CD14-positive monocyte (primary cell): Measurements from ENCODE around the gene MSMB. TPM values are rescaled to one million over a fixed set of nuclear protein-coding genes. Genes with fewer than 3 reads are reported as not detected.

Experiments
- DNase-seq, 3 donors: peaks; one replicate each; pipeline ENCODE4 v3.0.0-alpha.2; 2011 to 2022
- H2AFZ ChIP-seq: 2 replicates; pipeline ENCODE4 v1.6.0; 2012; ENCODE audit warnings: mild to moderate bottlenecking, low read depth, low read length, inconsistent platforms; ENCODE audit not compliant: insufficient read depth, poor library complexity, severe bottlenecking
- H3K27ac ChIP-seq, 2 donors: 1 replicate in 1 of 2; 2 replicates in 1 of 2; pipeline ENCODE4 v1.5.1; 2012 to 2013; ENCODE audit warnings: low read length in 2 of 2, control low read depth in 1 of 2, inconsistent platforms in 1 of 2, low read depth in 1 of 2, mild to moderate bottlenecking in 1 of 2
- H3K27me3 ChIP-seq, 2 donors: one replicate each; pipeline versions ENCODE4 v1.6.0 to v1.6.1; 2011 to 2013; ENCODE audit warnings: low read length in 2 of 2; ENCODE audit not compliant: control insufficient read depth in 2 of 2, insufficient read depth in 2 of 2
- H3K36me3 ChIP-seq, 2 donors: replicated peaks in 1 of 2; 1 replicate in 1 of 2; 2 replicates in 1 of 2; pipeline versions ENCODE4 v1.5.1 to v1.6.1; 2012 to 2013; ENCODE audit warnings: low read length in 2 of 2, control low read depth in 1 of 2, inconsistent platforms in 1 of 2, mild to moderate bottlenecking in 1 of 2; ENCODE audit not compliant: insufficient read depth in 2 of 2, control insufficient read depth in 1 of 2
- H3K4me1 ChIP-seq, 2 donors: 1 replicate in 1 of 2; 2 replicates in 1 of 2; pipeline versions ENCODE4 v1.5.1 to v1.6.1; 2012 to 2013; ENCODE audit warnings: low read length in 2 of 2, control low read depth in 1 of 2, inconsistent platforms in 1 of 2, mild to moderate bottlenecking in 1 of 2, moderate library complexity in 1 of 2; ENCODE audit not compliant: insufficient read depth in 2 of 2, control insufficient read depth in 1 of 2
- H3K4me2 ChIP-seq: replicated peaks from 2 replicates; pipeline ENCODE3; 2012; ENCODE audit warnings: low read length, moderate library complexity, mild to moderate bottlenecking; ENCODE audit not compliant: poor library complexity, severe bottlenecking; ENCODE audit errors: extremely low read depth
- H3K4me3 ChIP-seq, 3 experiments: fragments of 200-600 bp in 1 of 3; sonication (generic) in 1 of 3; replicated peaks in 1 of 3; 1 replicate in 2 of 3; 2 replicates in 1 of 3; pipeline ENCODE4 v1.5.1; 2011 to 2013; ENCODE audit warnings: low read length in 3 of 3, mild to moderate bottlenecking in 3 of 3, control low read depth in 2 of 3, low read depth in 2 of 3, inconsistent platforms in 1 of 3, moderate library complexity in 1 of 3
- H3K79me2 ChIP-seq: 2 replicates; pipeline ENCODE4 v1.6.0; 2012; ENCODE audit warnings: mild to moderate bottlenecking, control low read depth, inconsistent platforms, low read length, moderate library complexity; ENCODE audit not compliant: insufficient read depth
- H3K9ac ChIP-seq: 2 replicates; pipeline ENCODE4 v1.6.0; 2017; ENCODE audit warnings: low read length, mild to moderate bottlenecking; ENCODE audit not compliant: insufficient read depth, poor library complexity, severe bottlenecking
- H3K9me3 ChIP-seq, 2 donors: replicated peaks in 1 of 2; 1 replicate in 1 of 2; 2 replicates in 1 of 2; pipeline versions ENCODE4 v1.5.1 to v1.6.1; 2012 to 2013; ENCODE audit warnings: low read length in 2 of 2, control low read depth in 1 of 2; ENCODE audit not compliant: control insufficient read depth in 1 of 2, insufficient read depth in 1 of 2
- H4K20me1 ChIP-seq: 2 replicates; pipeline ENCODE4 v1.6.0; 2012; ENCODE audit warnings: mild to moderate bottlenecking, low read length, control low read depth, moderate library complexity; ENCODE audit not compliant: insufficient read depth
- H3K27ac Mint-ChIP-seq, 7 donors: one replicate each; pipeline ENCODE4 v1.8.0; 2020; ENCODE audit warnings: mild to moderate bottlenecking in 7 of 7, mixed read lengths in 7 of 7, moderate library complexity in 6 of 7, inconsistent platforms in 2 of 7
- H3K27me3 Mint-ChIP-seq, 3 donors: one replicate each; pipeline ENCODE4 v1.8.0; 2021 to 2022; ENCODE audit warnings: low read depth in 3 of 3, mild to moderate bottlenecking in 3 of 3, mixed read lengths in 3 of 3, moderate library complexity in 3 of 3, inconsistent platforms in 1 of 3
- H3K36me3 Mint-ChIP-seq, 2 donors: one replicate each; pipeline ENCODE4 v1.8.0; 2020; ENCODE audit warnings: mixed read lengths in 2 of 2, inconsistent platforms in 1 of 2, mild to moderate bottlenecking in 1 of 2
- H3K4me1 Mint-ChIP-seq: one replicate; pipeline ENCODE4 v1.8.0; 2020; ENCODE audit warnings: mild to moderate bottlenecking, mixed read lengths
- H3K4me3 Mint-ChIP-seq, 2 donors: one replicate each; pipeline ENCODE4 v1.8.0; 2020; ENCODE audit warnings: mild to moderate bottlenecking in 2 of 2, mixed read lengths in 2 of 2, moderate library complexity in 1 of 2
- H3K9me3 Mint-ChIP-seq, 7 donors: one replicate each; pipeline ENCODE4 v1.8.0; 2020 to 2022; ENCODE audit warnings: mixed read lengths in 7 of 7, mild to moderate bottlenecking in 6 of 7, moderate library complexity in 6 of 7, inconsistent platforms in 2 of 7
- CTCF ChIP-seq: fragments of 200-600 bp; IDR thresholded peaks from one replicate; pipeline ENCODE4 v1.8.0; 2022; ENCODE audit warnings: antibody characterized with exemption, mild to moderate bottlenecking
- WGBS: methylation state at CpG from one replicate; pipeline ENCODE4 v1.1.5; 2013; ENCODE audit warnings: missing lambda C conversion rate; ENCODE audit not compliant: insufficient coverage; 5-methylcytosine and 5-hydroxymethylcytosine counted together
- intact Hi-C, 2 donors: fragments of 100-400 bp; cut with micrococcal nuclease; formaldehyde crosslinking; loops; one replicate each; pipeline versions ENCODE4 v1.15.0 to v1.15.1; 2023
- polyA plus RNA-seq, 3 donors: library from polyadenylated mRNA; depleted of rRNA in 1 of 3; unstranded in 2 of 3; stranded (reverse) in 1 of 3; fragments of 300-500 nt in 2 of 3; fragments of >200 nt in 1 of 3; fragmentation: Illumina TruSeq in 2 of 3; gene quantifications; 1 replicate in 2 of 3; 2 replicates in 1 of 3; pipeline ENCODE4 v1.2.3, GENCODE V29; 2012 to 2021

The MSMB gene
- polyA plus RNA-seq, 3 donors: not detected

GRCh38 chr10:46005383-46005782 is 40.7 kb downstream of the MSMB start:
- H3K27ac ChIP-seq: no peak overlapping the region
- no peak overlapping the region for H3K27ac Mint-ChIP-seq
- peaks cover 20% of the 10 kb centered on the region for H3K4me1 Mint-ChIP-seq
- peaks cover 65% of the 10 kb centered on the region for H3K79me2 ChIP-seq
- H3K4me3 Mint-ChIP-seq: no peak overlapping the region
- no peak overlapping the region for H2AFZ ChIP-seq
- no peaks in the 10 kb centered on the region for H3K9me3 Mint-ChIP-seq
- H3K4me3 ChIP-seq: no peak overlapping the region
- H3K27me3 Mint-ChIP-seq: no peaks in the 10 kb centered on the region
- H3K36me3 ChIP-seq: peaks cover 84 to 100% of the 10 kb centered on the region in 2 donors
- no peaks in the 10 kb centered on the region for H3K27me3 ChIP-seq
- no peak overlapping the region for H3K9ac ChIP-seq
- no peaks in the 10 kb centered on the region for H3K9me3 ChIP-seq
- intact Hi-C loops: no loop called here
- peaks cover 100% of the 10 kb centered on the region for H4K20me1 ChIP-seq
- no peak overlapping the region for H3K4me2 ChIP-seq
- no CpG with 5 or more reads among the region's 4 CpGs for WGBS
- H3K36me3 Mint-ChIP-seq: peaks cover 71 to 88% of the 10 kb centered on the region in 2 donors
- TF ChIP-seq CTCF: no peak
- DNase-seq: no peak
- H3K4me1 ChIP-seq: peaks cover 12 to 13% of the 10 kb centered on the region in 2 donors

GRCh38 chr10:46004963-46005362 is 41.1 kb downstream of the MSMB start:
- H3K27me3 ChIP-seq: no peaks in the 10 kb centered on the region
- no CpG with 5 or more reads among the region's 2 CpGs for WGBS
- H3K27ac ChIP-seq: no peak overlapping the region
- Mint-ChIP-seq H3K27ac (no peak overlapping the region), H3K9me3 (no peaks in the 10 kb centered on the region), H3K4me1 (peaks cover 16% of the 10 kb centered on the region), H3K36me3 (peaks cover 70 to 88% of the 10 kb centered on the region in 2 donors), H3K27me3 (no peaks in the 10 kb centered on the region), H3K4me3 (no peak overlapping the region)
- no peak for TF ChIP-seq CTCF
- peaks cover 97% of the 10 kb centered on the region for H4K20me1 ChIP-seq
- peaks cover 81 to 100% of the 10 kb centered on the region in 2 donors for H3K36me3 ChIP-seq
- no peak overlapping the region for H3K4me3 ChIP-seq
- H3K9me3 ChIP-seq: no peaks in the 10 kb centered on the region
- peaks cover 8 to 9% of the 10 kb centered on the region in 2 donors for H3K4me1 ChIP-seq
- no peak for DNase-seq
- H3K79me2 ChIP-seq: peaks cover 60% of the 10 kb centered on the region
- H2AFZ ChIP-seq: no peak overlapping the region
- no peak overlapping the region for H3K9ac ChIP-seq
- intact Hi-C loops: no loop called here
- H3K4me2 ChIP-seq: no peak overlapping the region
